Coronary artery (tissue), 2 donors: ENCODE measurements around the gene FGF16.

ENCODE experiments used
- DNase-seq: peaks from one replicate; pipeline ENCODE4 v3.0.0-alpha.2; 2017; ENCODE audit warnings: low spot score
- H3K27ac ChIP-seq, 2 donors: fragments of 200-600 bp; sonication (generic); one replicate each; pipeline ENCODE4 v1.5.1; 2016 to 2019
- H3K4me3 ChIP-seq: fragments of 200-600 bp; sonication (generic); 2 replicates; pipeline ENCODE4 v1.5.1; 2016; ENCODE audit warnings: mild to moderate bottlenecking, moderate library complexity
- CTCF ChIP-seq: fragments of 200-600 bp; sonication (generic); IDR thresholded peaks from one replicate; pipeline ENCODE4 v1.5.1; 2019; ENCODE audit warnings: antibody characterized with exemption

Gene FGF16

GRCh38 chrX:77422891-77423648, 24.1 kb upstream of the FGF16 start:
- DNase-seq: no peak
- no peak overlapping the region for H3K4me3 ChIP-seq
- no peak overlapping the region for H3K27ac ChIP-seq
- no peak for TF ChIP-seq CTCF

- H3K4me3 ChIP-seq: no peak overlapping the region
- no peak for DNase-seq
- peak overlapping the region in 1 of 2 donors; percentile 16 for H3K27ac ChIP-seq
- TF ChIP-seq CTCF: no peak
These were observed 20.4 kb upstream of the FGF16 start for GRCh38 chrX:77426811-77427210.

GRCh38 chrX:77427611-77428010, 19.6 kb upstream of the FGF16 start:
- no peak overlapping the region for H3K27ac ChIP-seq
- TF ChIP-seq CTCF: no peak

GRCh38 chrX:77428551-77428950, 18.6 kb upstream of the FGF16 start:
- Histone ChIP-seq H3K27ac (peak overlapping the region in 1 of 2 donors; percentile 11), H3K4me3 (no peak overlapping the region)
- no peak for DNase-seq
- no peak for TF ChIP-seq CTCF

More at GRCh38 chrX:77427611-77428010, 19.6 kb upstream of the FGF16 start:
- H3K4me3 ChIP-seq: no peak overlapping the region
- no peak for DNase-seq

- no peak overlapping the region for H3K27ac ChIP-seq
- no peak for DNase-seq
- no peak overlapping the region for H3K4me3 ChIP-seq
- TF ChIP-seq CTCF: no peak
These were observed 16.0 kb upstream of the FGF16 start for GRCh38 chrX:77431227-77431626.

- no peak for DNase-seq
These were observed 14.2 kb upstream of the FGF16 start for GRCh38 chrX:77433001-77433400.

More at GRCh38 chrX:77433001-77433400, 14.2 kb upstream of the FGF16 start:
- TF ChIP-seq CTCF: no peak
- no peak overlapping the region for H3K27ac ChIP-seq
- H3K4me3 ChIP-seq: no peak overlapping the region
